Eye (tissue), 1 donor: Measurements from ENCODE around the gene HTRA1.

Experiments
- DNase-seq: peaks from one replicate; pipeline ENCODE4 v3.0.0-alpha.2; 2015

HTRA1 gene

DNA sequence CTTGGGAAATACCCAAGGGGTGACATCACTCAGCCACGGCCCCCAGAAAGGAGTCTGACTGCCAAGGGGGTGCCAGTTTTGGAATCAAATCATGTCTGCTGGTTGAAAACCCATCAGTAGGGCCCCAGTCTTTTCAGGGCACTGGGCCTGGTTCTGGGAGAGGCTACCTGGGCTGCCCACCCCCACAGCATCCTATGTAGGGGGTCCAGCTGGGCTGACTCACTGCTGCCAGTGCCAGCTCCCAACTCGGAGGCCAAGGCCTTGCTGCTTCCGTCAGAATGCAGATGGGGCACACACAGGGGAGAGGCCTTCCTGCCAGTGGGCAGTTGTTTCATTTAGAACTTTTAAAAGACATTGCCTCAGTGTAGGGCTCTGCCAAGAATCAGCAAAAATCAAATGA is 59.7 kb downstream of the HTRA1 start:
- no peak for DNase-seq

GRCh38 chr10:122524811-122525210 is 63.5 kb downstream of the HTRA1 start:
- DNase-seq, result no peak

DNA sequence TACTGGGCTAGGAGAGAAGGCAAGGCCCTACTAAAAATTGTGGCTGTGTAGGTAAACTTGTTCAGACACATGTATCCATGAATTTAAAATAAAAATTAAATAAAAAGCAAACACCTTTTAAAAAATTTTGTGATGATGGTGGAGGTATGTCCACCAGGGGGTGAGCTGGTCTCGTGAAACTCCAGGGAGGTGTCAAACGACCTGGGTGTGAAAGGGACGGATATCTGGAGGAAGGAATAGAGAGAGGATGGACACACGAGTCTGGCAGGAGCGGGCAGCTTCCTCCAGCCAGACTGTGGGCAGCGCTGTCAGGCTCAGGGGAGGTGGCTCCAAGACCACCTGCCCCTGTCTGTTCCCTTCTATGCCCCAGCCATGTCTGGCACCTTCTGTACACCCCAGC is 64.4 kb downstream of the HTRA1 start:
- no peak for DNase-seq

DNA sequence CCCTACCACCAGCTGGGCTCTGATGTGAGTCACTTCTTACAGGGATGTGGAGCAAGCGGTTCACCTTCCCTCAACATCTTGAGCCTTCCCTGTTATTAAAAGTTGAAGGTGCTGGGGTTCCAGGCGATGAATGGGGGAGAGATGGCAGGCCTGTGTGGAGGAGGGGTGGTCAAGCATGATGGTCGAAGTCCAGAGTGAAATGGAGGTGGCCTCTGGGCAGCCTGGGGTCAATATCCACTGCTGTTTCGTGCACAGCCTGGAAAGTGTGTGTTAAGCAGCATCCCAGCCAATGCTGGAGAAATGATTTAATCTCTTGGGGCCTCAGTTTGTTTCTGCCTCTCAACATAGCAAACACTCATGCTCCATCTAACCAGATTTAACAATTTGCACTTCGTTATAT is 65.5 kb downstream of the HTRA1 start:
- no peak for DNase-seq

- DNase-seq, result no peak
Measured at GRCh38 chr10:122530177-122530576, 68.8 kb downstream of the HTRA1 start.

GRCh38 chr10:122531261-122531660 is 69.9 kb downstream of the HTRA1 start:
- no peak for DNase-seq

DNA sequence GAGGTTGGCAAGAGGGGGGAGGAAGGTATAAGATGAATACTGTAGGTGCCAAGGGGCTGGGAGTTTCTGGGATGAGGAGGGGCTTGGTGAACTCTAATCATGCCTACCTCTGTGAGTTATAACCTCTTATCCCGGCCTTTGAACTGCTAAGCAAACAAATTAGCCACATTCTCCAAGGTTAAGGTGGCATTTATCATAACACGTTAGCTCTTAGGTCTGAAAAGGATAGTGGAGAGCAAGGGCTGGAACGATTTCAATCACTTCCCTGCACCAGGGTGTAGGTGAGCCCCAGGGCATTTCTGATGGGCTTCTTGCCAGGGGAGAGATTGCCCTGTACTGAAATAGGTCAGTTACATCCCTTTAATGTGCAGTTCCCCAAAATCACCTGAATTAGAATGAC is 70.6 kb downstream of the HTRA1 start:
- no peak for DNase-seq

GRCh38 chr10:122532601-122533296 is 71.4 kb downstream of the HTRA1 start:
- no peak for DNase-seq

DNA sequence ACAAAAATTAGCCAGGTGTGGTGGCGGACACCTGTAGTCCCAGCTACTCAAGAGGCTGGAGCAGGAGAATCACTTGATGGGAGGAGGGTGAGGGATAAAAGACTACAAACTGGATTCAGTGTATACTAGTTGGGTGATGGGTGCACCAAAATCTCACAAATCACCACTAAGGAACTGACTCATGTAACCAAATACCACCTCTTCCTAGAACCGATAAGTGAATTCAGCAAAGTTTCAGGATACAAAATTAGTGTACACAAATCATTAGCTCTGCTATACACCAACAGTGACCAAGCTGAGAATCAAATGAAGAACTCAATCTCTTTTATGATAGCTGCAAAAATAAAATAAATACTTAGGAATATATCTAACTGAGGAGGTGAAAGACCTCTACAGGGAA is 76.2 kb downstream of the HTRA1 start:
- no peak for DNase-seq

DNA sequence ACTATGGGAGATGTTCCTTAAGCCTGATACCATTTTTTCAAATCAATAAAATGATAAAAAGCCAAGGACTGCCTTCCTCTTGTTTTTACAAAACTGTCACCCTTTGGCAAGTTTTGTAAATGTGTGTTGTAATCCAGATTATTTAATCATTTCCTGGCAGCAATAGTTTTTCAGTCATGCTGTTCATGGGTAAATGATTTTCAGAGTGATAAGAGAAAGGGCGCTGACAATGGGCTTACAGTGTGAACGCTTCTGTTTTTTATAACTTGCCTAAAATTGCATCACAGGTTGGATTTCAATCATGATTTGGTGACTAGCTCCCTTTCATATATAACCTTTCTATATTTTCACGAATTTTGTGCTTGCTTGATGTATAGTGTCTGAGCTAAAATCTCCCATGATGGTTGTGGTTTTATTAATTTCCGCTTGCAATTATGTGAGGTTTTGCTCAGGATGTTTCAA is 80.2 kb downstream of the HTRA1 start:
- DNase-seq, result no peak

DNA sequence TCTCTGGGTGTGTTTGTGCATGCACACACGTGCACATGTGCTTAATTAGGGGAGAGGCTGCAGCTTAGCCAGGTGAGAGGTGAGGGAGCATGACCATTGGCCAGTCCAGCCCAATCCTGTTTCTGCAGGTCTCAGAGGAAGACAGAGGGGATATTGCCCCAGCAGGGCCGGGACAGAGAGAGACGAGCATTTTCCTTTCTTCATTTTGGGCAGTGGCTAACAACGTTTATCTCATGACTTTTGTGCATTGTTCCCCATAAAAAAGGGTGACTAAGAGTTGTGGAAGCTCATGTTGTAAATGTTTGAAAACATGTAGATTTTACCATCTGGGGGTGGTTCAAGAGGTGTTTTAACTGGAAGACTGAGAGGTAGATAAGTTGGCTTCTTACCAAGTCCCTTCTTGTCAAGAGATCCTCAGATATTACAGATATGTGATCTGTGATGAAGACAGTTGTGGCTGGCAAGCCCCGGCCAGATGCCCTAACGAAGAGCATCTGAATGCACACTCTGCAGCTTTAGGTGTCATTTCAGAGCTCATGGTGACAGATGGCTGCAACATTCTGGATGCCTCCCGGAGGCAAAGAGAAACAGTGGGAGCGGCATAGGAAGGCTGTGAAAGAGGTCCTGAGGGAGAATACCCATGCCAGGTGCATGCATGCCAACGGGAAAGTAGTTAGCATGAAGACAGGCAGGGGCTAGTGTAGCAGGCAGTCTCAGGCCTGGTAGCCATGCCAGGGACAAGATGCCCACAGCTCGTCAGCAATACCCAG is 82.5 kb downstream of the HTRA1 start:
- DNase-seq, result no peak

- no peak for DNase-seq
Measured at GRCh38 chr10:122544493-122544892, 83.1 kb downstream of the HTRA1 start.

DNA sequence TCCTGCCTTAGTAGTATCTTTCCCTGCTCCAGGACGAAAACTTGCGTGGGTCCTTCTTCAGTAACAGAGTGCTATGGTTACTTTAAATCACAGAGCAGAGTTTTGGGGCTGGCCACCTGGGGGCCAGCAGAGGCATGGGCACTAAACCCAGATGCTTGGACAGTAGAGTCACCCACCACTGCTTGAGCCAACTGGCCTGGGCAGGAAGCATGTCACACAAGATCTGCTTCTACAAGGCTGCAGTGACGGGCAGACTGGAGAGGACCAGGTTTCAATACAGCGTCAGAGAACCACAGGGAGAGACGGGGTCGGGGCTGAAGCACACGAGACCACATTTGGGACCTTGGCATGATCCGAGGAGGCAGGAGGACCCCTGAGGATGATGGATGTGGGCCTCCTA is 84.9 kb downstream of the HTRA1 start:
- DNase-seq, result no peak

DNA sequence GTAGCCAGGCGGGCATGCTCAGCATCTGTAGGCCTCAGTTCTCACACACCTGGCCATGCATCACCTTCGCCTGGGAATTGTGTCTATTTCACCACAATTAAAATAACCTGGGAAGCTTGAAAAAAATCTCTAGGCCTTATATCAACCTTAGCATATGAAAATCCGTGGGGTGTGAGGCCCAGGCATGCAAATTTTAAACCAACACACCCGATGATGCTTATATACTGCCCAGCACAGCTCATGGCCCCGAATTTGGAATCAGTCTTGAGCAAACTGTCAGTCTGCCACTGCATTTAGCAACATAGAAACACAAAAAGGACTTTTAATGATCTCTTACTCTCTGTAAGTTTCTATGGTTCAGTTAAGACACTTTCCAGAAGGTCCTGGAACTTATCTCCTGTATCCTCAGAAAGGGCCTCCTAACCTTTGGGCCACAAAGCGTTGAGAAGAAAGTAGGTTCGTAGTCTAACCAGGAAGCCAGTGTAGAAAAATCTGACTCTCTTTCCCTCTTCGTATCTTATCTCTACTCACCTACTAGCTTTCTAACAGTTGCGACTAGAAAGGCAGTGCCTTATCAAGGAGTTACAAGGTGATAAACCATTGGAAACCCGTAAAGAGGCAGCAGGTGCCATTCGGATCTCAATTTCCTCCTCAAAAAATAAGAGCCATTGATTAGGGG is 87.2 kb downstream of the HTRA1 start:
- no peak for DNase-seq

DNA sequence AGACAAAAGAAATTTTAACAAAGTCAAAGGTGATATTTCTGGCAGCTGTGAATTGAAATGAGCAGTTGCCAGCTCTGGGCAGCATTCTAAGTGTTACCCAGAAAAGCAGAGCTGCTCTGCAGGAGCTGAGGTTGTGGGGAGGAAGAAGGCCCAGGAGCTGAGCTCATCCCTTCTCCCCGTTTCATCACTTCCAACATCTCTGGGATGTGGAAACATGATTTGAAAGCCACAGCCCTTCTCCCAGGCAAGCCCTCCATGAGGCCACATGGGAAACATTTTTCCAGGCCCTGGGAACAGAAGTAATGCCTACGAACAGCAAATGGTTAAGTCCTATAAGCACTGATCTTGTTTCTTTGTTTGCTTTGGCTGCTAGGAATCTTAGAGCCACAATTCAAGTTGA is 88.3 kb downstream of the HTRA1 start:
- no peak for DNase-seq

- no peak for DNase-seq
Measured at GRCh38 chr10:122550427-122550826, 89.1 kb downstream of the HTRA1 start.

DNA sequence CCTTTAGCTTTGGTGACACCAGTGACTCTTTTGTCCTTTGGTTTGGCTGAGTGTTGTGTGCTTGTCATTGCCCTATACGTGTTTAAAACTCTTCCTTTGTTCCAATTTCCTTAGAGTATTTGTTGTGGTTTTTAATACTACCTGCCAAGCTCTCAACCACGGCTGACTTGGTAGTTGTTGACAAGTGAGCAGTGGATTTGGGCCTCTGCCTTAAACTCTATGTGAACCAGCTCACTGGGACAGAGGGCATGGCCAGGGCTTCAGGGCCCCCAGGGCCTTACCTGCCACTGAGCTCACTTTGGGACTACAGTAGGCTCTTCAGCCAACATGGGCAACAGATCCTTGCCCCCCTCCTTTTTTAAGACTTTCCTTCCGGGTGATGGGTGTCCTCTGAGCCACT is 89.6 kb downstream of the HTRA1 start:
- DNase-seq, result no peak

DNA sequence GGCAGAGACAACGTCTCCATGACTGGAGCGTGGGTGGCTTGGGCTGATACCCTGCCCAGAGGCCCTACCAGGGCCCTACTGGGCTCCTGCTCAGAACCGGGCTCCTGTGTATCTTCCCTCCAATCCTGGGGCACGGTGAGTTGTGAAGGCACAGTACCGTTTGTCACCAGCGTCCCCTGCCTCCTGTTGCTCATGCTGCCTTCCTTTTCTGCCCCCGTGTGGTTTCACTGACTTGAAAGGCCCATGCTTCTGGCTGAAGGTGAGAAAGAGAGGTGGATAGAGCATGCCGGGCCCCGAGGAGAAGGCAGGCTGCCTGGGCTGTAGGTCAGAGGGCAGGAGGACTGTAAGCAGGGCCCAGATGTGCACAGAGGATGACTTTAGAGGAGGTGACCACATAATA is 90.1 kb downstream of the HTRA1 start:
- DNase-seq, result no peak

DNA sequence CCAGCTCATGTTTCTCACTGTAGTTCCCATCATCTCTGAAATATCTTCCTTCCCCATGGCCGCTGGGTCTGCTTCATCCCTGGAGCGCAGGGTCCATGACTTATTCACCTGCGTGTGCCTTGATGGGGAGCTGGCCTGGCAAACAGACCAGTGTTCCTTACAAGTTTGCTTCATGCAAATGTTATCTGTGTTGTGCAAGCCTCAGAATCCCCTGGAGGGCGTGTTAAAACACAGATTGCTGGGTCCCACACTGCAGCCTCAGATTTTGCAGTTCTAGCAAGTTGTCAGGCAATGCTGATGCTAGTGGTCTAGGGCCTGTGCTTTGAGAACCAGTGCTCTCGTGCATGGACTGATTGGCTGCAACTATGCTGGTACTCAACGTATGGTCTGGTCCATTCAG is 92.0 kb downstream of the HTRA1 start:
- DNase-seq, result no peak

DNA sequence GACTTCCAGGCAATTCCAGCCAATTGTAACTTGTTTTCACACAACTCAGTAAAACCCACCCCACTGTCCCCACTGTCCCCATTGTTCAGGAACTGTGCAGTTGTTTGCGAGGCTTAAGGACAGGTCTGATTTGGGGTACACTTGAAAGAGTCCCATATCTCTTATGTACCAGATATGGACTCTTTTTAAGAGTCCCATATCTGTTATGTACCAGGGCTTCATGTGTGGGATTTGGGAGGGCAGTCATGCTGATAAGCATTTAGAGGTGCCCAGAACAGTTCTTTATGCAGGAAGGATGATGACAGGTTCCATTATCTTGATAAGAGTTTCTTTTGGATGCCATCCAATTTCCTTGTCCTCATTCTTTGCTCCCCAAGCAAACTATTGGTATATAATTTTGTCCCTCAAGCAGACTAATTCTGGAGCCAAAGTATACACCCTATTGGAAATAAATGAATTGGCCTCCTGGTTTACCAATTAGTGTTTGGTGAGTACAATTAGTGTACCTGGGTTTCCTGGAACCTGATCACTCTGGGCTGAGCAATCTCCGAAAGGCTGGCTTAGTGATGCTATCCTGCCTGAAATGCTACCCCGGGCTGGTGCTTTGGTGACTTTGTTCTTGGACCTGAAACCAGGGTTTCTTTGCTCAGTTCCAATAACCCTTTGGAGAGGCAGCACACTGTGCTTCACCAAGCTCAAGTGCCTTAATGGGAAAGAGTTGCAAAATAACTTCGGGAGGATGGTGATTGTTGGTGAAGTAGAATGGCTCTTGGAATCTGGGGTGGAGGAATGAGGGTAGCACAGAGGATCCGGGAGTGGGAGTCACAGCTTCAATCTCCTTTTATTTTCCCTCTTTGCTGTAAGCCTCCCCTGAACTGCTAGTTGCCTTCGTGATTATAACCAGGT is 93.0 kb downstream of the HTRA1 start:
- DNase-seq, result no peak

- DNase-seq, result no peak
Measured at GRCh38 chr10:122555442-122555841, 94.1 kb downstream of the HTRA1 start.

DNA sequence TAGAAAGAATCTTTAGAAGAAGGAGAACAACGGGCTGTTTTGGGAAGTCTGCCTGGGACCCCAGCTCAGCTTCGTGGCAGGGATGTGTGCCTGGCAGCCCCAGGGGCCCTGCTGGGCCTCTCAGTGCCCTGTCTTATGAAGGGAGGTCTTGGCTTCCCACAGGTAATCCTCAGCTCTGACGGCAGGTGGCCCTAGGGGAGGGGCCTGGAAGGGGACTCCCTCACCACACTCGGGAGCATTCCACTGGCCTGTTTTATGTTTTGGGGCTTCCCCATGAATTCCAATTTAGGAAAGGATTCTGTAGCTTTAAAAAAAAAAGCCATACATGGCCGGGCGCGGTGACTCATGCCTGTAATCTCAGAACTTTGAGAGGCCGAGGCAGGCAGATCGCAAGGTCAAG is 96.2 kb downstream of the HTRA1 start:
- no peak for DNase-seq

GRCh38 chr10:122558452-122558851 is 97.1 kb downstream of the HTRA1 start:
- DNase-seq, result no peak
